ENCODE measurements around the gene MCM9. TPM values are rescaled to one million over a fixed set of nuclear protein-coding genes. Genes with fewer than 3 reads are reported as not detected.

The MCM9 gene
- total RNA-seq, 1 experiment from 2014 or later, result 18.6 TPM

GRCh38 chr6:118894425-118895260 is 40.3 kb downstream of the MCM9 start:
- Histone ChIP-seq H2BK12ac (ENCODE audit: insufficient read length, low read depth, low read length) (no peak overlapping the region), H3K56ac (ENCODE audit: insufficient read length, low read depth, low read length) (no peak overlapping the region), H4K8ac (replicated peaks; ENCODE audit: insufficient read length, low read depth, low read length) (no peak overlapping the region), H3T11ph (ENCODE audit: low read length) (no peak overlapping the region), H3K18ac (ENCODE audit: insufficient read length, low read depth, low read length) (peak overlapping the region; percentile 81), H4K20me1 (ENCODE audit: control insufficient read depth, insufficient read depth, insufficient read length) (no peaks in the 10 kb centered on the region), H3K79me2 (ENCODE audit: insufficient read depth, low read length) (peaks cover 19% of the 10 kb centered on the region; the same call in 1 of the 2 replicates), H3K27me3 (ENCODE audit: insufficient read depth, low read length) (no peaks in the 10 kb centered on the region), H3K23ac (ENCODE audit: insufficient read length, low read depth, low read length) (no peak overlapping the region), H2AK5ac (ENCODE audit: insufficient read length, low read length) (no peak overlapping the region), H2AFZ (ENCODE audit: low read length) (no peak overlapping the region), H4K5ac (ENCODE audit: insufficient read length, low read depth, low read length) (no peak overlapping the region), H2BK5ac (ENCODE audit: insufficient read length, low read length) (peak overlapping the region; percentile 5), H3K9me3 (ENCODE audit: control insufficient read depth, low read depth, low read length) (no peaks in the 10 kb centered on the region), H3K9ac (ENCODE audit: extremely low read depth, insufficient read length, low read length) (peak overlapping the region; percentile 82), H3K4ac (ENCODE audit: low read depth, low read length) (peak overlapping the region; percentile 23; the same call in 1 of the 2 replicates), H3K23me2 (ENCODE audit: insufficient read length, low read depth, low read length, poor library complexity, severe bottlenecking) (no peaks in the 10 kb centered on the region), H3K4me1 (ENCODE audit: insufficient read depth, low read length) (peaks cover 3% of the 10 kb centered on the region; the same call in 1 of the 2 replicates), H4K91ac (ENCODE audit: insufficient read length, low read depth, low read length) (no peak overlapping the region), H3K27ac (ENCODE audit: insufficient read length, low read depth, low read length) (peak overlapping the region; percentile 55), H2BK20ac (ENCODE audit: low read depth, low read length, poor library complexity, severe bottlenecking) (no peak overlapping the region), H2BK120ac (ENCODE audit: low read depth, low read length, poor library complexity, severe bottlenecking) (no peak overlapping the region), H3K14ac (ENCODE audit: insufficient read depth, low read length) (peak overlapping the region; percentile 89), H3K79me1 (ENCODE audit: insufficient read depth, low read depth, low read length, poor library complexity, severe bottlenecking) (no peaks in the 10 kb centered on the region), H2BK15ac (ENCODE audit: low read depth, low read length) (no peak overlapping the region), H3K4me2 (ENCODE audit: insufficient read depth, insufficient read length, low read length) (peak overlapping the region; percentile 89)
- Mint-ChIP-seq H3K36me3 (ENCODE audit: insufficient read depth in 1 of 3, low read depth in 3 of 3) (peaks cover 11 to 17% (median 17%) of the 10 kb centered on the region in 3 experiments), H3K27ac (peak overlapping the region; percentile 96 to 99 (median 99)), H3K27me3 (ENCODE audit: low read depth) (no peaks in the 10 kb centered on the region), H3K4me3 (peak overlapping the region; percentile 87 to 97), H3K4me1 (peaks cover 34 to 44% of the 10 kb centered on the region in 2 experiments), H3K9me3 (0 out of 5 replicates have a peak, but pooled peaks cover 0 to 2% of the 10 kb centered on the region in 2 experiments)
- no CpG with 5 or more reads among the region's 102 CpGs for WGBS (ENCODE audit: extremely low coverage, insufficient read length, low lambda C conversion rate)
- TF ChIP-seq, protein P1, sequence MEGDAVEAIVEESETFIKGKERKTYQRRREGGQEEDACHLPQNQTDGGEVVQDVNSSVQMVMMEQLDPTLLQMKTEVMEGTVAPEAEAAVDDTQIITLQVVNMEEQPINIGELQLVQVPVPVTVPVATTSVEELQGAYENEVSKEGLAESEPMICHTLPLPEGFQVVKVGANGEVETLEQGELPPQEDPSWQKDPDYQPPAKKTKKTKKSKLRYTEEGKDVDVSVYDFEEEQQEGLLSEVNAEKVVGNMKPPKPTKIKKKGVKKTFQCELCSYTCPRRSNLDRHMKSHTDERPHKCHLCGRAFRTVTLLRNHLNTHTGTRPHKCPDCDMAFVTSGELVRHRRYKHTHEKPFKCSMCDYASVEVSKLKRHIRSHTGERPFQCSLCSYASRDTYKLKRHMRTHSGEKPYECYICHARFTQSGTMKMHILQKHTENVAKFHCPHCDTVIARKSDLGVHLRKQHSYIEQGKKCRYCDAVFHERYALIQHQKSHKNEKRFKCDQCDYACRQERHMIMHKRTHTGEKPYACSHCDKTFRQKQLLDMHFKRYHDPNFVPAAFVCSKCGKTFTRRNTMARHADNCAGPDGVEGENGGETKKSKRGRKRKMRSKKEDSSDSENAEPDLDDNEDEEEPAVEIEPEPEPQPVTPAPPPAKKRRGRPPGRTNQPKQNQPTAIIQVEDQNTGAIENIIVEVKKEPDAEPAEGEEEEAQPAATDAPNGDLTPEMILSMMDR (conservative IDR thresholded peaks at IDR 0.05), result no peak
- DNase-seq, result peak; percentile 48

Data from H9 (cell line).